ENCODE results near the gene METTL25B. TPM values are rescaled to one million over a fixed set of nuclear protein-coding genes. Genes with fewer than 3 reads are reported as not detected.

The METTL25B gene
- total RNA-seq (22.8 and 25.4 TPM in 2 replicates), polyA plus RNA-seq (19.5 and 20.9 TPM in 2 replicates)

- H3K4me3 ChIP-seq, result peak within 1 kb of the TSS; percentile 83
- H3K36me3 ChIP-seq, result peaks cover 9% of the 10 kb centered on the region
- TF ChIP-seq CTCF (IDR thresholded peaks at IDR 0.05; ENCODE audit: low read depth, low read length), result no peak
- peak within 1 kb of the TSS; percentile 97 for H3K27ac ChIP-seq
- H3K4me1 ChIP-seq (ENCODE audit: low read depth), result peaks cover 20% of the 10 kb centered on the region
- no peaks in the 10 kb centered on the region for H3K27me3 ChIP-seq
- no peaks in the 10 kb centered on the region for H3K9me3 ChIP-seq (ENCODE audit: low read depth)
- DNase-seq (ENCODE audit: low read depth in 1 of 2, low spot score in 1 of 2), result peak; percentile 85 to 87
Measured at GRCh38 chr1:156727926-156728598, at the start of gene METTL25B. Gene METTL25B (plus strand): TSS chr1:156728469. CDS start chr1:156729105, 636 bp downstream.

GRCh38 chr1:156680056-156680455 lies 48.2 kb upstream of the METTL25B start:
- TF ChIP-seq CTCF (IDR thresholded peaks at IDR 0.05; ENCODE audit: low read depth, low read length), result no peak
- Histone ChIP-seq H3K36me3 (no peaks in the 10 kb centered on the region), H3K9me3 (ENCODE audit: low read depth) (no peaks in the 10 kb centered on the region)

GRCh38 chr1:156681196-156681960 lies 46.9 kb upstream of the METTL25B start:
- DNase-seq (ENCODE audit: low read depth in 1 of 2, low spot score in 1 of 2), result no peak
- H3K27me3 ChIP-seq, result no peaks in the 10 kb centered on the region
- no peaks in the 10 kb centered on the region for H3K36me3 ChIP-seq
- H3K27ac ChIP-seq, result no peak overlapping the region
- peaks cover 5% of the 10 kb centered on the region for H3K4me1 ChIP-seq (ENCODE audit: low read depth)
- TF ChIP-seq CTCF (IDR thresholded peaks at IDR 0.05; ENCODE audit: low read depth, low read length), result no peak
- H3K9me3 ChIP-seq (ENCODE audit: low read depth), result no peaks in the 10 kb centered on the region
- no peak overlapping the region for H3K4me3 ChIP-seq

More at GRCh38 chr1:156680056-156680455, 48.2 kb upstream of the METTL25B start:
- no peak overlapping the region for H3K4me3 ChIP-seq
- H3K4me1 ChIP-seq (ENCODE audit: low read depth), result peaks cover 10% of the 10 kb centered on the region
- no peak for DNase-seq (ENCODE audit: low read depth in 1 of 2, low spot score in 1 of 2)
- no peaks in the 10 kb centered on the region for H3K27me3 ChIP-seq
- H3K27ac ChIP-seq, result no peak overlapping the region

- H3K4me3 ChIP-seq, result no peak overlapping the region
Measured at GRCh38 chr1:156682166-156682890, 45.9 kb upstream of the METTL25B start.

More at GRCh38 chr1:156682166-156682890, 45.9 kb upstream of the METTL25B start:
- DNase-seq (ENCODE audit: low read depth in 1 of 2, low spot score in 1 of 2), result no peak
- no peaks in the 10 kb centered on the region for H3K36me3 ChIP-seq
- no peaks in the 10 kb centered on the region for H3K27me3 ChIP-seq
- H3K27ac ChIP-seq, result no peak overlapping the region
- no peak for TF ChIP-seq CTCF (IDR thresholded peaks at IDR 0.05; ENCODE audit: low read depth, low read length)
- H3K4me1 ChIP-seq (ENCODE audit: low read depth), result peaks cover 5% of the 10 kb centered on the region
- no peaks in the 10 kb centered on the region for H3K9me3 ChIP-seq (ENCODE audit: low read depth)

Data from cardiac muscle cell (in vitro differentiated cells and primary cell).